GM19455 (cell line): ENCODE data around the gene CELSR3.
A peak's percentile ranks its signal among the peaks of the same experiment; 100 is the strongest.

Experiments
- ATAC-seq: cut with Tn5 transposase; IDR thresholded peaks from one replicate; pipeline ENCODE4 v1.9.1; 2021; ENCODE audit not compliant: unreplicated experiment

The CELSR3 gene

GRCh38 chr3:48661501-48662144 lies 1.1 kb downstream of the CELSR3 start:
- ATAC-seq = no peak

GRCh38 chr3:48660800-48661400 lies 1.8 kb downstream of the CELSR3 start:
- ATAC-seq = no peak

DNA sequence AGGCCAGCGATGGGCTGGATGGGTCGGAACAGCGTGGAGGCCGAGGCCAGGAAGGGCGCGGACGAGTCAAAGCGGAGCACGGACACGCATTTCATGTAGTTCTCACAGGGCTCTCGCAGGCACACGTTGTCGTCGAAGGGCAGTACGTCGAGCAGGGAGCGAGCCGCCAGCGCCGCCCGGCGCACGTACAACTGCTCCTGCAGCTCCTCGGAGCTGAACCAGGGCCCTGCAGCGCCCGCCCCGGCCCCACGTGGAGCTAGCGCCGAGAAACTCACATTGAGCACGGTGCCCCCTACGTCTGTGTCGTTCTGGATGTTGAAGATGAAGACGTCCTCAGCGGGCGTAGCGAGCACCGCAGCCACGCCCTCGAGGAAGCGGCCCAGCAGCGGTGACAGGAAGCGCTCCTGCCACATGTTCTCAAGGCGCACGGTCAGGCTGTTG lies 5.8 kb downstream of the CELSR3 start:
- no peak for ATAC-seq

DNA sequence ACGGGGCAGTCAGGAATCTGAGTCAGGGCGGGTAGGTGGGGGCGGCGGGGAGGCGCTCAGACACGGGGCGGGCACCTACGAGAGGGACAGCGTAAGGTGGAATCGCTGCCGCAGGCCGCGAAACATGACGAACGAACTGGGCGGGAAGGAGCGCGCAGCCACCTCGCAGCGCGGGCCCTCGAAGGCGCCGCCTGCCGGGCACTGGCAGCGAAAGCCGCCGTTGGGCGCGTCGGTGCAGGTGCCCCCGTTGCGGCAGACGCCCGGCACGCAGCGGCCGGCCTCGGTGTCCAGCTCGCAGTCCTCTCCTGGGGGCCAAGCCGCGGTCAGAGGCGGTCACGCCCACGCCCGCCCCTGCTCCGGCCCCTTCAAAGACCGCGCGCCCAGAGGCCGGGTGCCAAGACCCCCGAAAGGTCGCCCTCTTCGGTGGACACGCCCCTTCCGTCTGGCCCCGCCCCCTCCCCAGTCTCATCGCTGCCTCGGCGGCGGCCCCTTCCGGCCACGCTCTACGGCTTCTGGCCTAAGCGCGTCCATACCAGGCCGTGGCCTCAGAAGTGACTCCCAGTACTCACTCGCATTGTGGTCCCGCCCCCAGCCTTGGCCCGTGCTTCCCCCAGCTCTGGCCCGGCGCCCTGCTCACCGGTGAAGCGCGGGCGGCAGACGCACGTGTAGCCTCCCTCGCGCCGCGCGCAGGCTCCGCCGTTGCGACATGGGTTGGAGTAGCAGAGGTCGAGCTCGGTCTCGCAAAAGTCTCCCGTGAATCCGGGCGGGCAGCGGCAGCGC lies 6.4 kb downstream of the CELSR3 start:
- peak; percentile 76 for ATAC-seq

DNA sequence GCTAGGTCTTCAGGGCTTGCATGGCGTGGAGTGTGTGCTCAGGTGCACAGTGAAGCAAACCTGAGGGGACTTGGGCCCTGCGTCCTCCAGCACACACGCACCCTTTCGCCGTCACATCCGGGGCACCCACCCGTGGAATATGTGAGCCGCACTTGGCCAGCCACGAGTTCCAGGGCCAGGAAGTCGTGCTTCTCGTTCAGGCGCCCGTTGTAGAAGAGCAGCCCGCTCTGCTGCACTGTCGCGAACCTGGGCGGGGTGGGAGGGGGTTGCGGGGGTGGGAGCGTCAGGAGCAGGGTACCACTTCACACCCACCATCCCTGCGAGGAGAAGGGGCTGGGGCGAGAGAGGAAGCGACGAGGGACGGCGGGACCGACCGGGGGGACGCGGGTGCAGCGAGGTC lies 7.1 kb downstream of the CELSR3 start:
- no peak for ATAC-seq

GRCh38 chr3:48655063-48655462 lies 7.6 kb downstream of the CELSR3 start:
- no peak for ATAC-seq

DNA sequence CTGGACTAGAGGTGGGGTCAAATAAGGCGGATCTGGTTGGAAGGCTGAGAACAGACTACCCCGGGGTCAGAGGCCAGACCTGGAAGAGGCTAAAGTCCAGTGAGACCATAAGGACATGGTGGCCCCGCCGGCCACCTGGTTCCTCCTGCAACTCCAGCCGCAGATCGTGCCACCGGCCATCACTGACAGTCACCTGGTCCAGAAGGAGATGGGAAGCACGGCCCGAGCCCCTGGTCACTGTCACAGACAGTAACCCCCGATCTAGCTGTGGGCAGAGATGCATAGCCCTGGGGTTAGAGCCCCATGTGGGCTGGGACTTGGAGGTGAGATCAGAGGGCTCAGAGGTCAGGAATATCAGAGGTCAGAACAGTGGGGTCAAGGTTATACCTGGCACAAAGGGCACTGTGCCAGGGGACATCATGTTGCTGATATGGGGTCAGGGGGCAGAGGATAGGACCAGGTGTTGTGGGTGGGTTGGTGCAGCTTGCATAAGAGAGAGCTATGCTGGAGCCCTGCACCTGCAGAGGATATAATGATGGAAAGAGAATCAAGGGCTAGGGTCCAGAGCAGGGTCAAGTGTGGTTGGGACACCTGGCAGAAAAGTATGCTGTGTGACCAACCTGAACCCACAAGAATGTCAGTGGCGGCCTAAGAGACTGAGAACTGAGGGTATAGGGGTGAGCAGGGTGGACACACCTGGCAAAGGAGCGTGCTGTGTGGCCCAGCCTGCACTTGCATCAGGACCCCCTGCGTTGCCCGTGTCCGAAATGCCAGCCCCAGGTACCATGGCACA lies 9.6 kb downstream of the CELSR3 start:
- ATAC-seq = no peak

DNA sequence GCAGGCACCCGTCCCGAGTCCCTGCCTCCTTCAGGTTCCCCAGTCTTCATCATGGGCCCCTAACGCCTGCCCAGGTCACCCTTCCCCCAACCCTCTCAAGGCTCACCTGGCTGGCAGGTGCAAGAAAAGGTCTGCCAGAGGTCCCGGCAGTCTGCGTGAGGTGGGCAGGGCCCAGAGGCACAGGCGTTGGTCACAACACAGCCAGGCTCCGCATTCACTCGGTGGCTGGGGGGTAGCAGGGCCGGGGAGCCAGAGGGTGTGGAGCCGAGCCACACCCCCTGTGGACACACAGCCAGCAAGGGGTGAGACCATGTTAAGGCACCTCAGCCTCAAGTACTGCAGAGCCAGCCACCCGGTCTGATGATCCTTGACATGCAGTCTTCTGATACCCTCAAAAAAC lies 10.9 kb downstream of the CELSR3 start:
- ATAC-seq = no peak

- ATAC-seq = no peak
Measured at GRCh38 chr3:48650723-48651122, 12.0 kb downstream of the CELSR3 start.

DNA sequence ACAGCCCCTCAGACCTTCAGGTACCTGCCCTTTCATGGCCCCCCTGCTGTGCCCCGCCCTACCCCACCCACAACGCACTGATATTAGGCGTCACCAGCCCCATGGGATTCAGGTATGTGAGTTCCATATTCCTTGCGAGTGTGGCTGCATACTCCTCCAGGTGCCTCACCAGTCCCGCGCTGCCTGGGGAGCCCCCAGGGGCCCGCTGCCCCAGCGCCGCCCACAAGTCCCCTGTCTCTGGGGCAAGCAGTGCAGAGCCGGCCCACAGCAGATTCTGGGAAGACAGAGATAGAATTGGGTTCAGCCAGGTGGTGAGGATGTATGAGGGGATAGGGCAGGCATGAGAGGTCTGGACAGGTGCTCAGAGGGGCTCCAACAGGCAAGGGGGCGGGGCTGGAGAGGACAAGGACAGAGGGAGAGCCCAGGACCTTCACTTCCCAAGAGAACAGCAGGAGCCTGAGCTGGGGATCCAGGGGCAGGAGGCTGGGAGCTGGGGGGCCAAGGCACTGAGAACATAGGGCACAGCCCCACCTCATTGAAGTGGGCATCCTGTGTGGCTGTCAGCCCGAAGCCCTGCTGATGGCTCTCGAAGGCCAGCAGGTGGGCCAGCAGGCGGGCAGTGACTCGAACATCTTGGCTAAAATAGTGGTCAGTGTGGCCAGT lies 14.4 kb downstream of the CELSR3 start:
- ATAC-seq = no peak

GRCh38 chr3:48647714-48648113 lies 15.0 kb downstream of the CELSR3 start:
- no peak for ATAC-seq

GRCh38 chr3:48644898-48645760 lies 17.6 kb downstream of the CELSR3 start:
- no peak for ATAC-seq

DNA sequence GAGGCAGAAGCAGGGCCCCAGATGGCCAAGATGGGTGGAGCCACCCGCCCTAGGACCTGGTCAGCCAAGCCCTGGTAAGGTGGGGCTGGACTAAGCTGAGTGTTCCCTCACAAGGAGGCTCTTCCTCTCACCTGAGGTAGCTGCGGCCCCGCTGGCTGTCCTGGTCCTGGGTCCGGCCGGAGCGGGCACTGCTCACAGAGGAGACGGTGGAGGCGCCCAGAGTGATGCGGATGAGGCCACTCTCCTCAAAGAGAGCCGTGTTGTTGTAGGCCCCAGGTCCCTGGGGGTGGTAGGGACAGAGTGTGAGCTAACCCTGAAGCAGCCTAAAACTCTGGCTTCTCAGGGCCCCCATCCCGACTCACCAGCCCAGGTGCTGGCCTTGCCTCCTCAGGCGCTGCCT lies 20.1 kb downstream of the CELSR3 start:
- ATAC-seq = no peak

DNA sequence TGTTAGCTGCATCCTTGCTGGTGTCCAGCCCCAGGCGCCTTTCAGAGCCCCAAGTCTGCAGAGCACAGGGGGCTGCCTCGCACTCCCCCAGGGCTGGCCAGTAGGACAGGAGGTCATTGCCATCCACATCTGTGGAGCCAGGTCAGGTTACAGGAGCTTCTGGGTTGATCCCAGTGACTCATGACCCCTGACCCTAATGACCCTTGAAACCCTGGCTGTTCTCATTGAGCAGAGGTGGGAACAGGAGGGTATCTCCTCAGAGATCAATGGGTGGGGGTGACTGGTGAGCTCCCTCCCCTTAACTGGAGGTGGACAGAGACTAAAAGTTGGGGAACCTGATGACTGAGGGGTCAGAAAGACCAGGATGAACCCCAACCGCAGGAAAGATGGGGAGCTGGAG lies 21.3 kb downstream of the CELSR3 start:
- ATAC-seq = no peak

DNA sequence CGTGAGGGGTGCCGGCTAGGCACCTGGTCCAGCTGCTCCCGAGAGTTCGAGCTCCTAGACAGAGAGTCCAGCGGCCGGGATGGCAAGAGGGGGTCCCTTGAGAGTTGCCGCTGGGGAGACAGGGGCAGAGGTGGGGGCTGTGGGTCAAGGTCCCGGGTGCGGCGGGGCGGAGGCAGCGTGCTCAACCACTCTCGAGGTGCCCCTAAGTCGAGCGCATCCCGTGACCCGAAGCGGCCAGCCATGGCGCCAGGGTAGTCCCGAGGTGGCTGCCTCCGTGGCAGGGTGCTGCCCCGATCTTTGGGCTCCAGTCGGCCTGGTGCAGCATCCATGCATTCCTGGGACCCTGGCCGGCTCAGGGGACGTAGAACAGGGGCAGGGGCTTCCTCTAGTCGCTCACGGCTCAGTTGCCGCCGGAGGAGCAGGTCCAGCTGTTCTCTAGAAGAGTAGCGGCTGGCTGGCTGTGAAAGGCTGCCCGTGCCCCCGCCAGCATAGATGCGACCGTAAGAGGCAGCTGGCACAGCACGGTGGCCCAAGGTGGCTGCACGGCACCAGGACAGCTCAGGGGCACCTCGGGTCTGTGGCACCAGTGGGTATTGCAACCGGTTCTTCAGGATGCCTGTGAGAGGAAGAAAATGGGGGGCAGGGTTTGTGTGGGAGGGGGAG lies 22.6 kb downstream of the CELSR3 start:
- no peak for ATAC-seq

DNA sequence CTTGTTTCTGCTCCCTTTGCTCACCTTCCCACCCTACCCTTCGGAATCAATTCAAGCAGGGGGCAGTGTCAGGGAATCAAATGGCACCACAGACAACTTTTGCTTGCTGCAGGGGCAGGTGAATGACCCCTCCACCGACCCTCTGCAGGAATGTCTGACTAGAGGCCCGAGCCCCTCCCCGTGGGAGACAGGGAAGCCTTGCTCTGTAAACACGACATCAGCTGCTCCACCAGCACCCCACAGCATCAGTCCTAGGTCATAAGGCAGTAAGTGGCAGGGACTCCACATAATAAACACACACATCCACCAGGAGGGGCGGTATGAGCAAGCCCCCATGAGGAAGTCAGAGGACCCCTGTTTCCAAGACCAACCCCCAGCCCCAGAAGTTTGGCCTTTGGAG lies 25.4 kb downstream of the CELSR3 start:
- ATAC-seq = no peak

- ATAC-seq = no peak
Measured at GRCh38 chr3:48636149-48636655, 26.5 kb downstream of the CELSR3 start.

GRCh38 chr3:48635222-48636021 lies 27.3 kb downstream of the CELSR3 start, which contains the start of gene SLC26A6:
SLC26A6 (minus strand) TSS chr3:48635461; CDS start chr3:48635393, 68 bp downstream.
- peak; percentile 92 for ATAC-seq
